ENCODE results near the gene CRYL1.

DNA sequence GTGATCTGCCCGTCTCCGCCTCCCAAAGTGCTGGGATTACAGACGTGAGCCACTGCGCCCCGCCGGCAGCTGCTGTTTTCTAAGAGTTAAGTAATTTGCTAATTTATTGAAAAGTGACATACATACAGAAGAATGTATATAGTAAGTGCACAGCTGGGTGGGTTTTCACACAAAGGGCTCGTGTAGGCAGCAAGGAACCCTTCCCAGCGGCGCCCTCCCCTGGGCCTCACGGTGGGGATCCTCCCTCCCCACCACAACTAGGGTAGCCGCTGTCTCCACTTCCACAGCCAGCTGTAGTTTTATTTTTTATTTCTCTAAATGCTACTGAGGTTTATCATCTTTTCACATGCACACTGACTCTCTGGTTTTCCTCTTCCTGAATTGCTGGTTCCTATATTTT is 64.9 kb downstream of the CRYL1 start:
- TF ChIP-seq SIN3A (IDR thresholded peaks at IDR 0.05; ENCODE audit: borderline replicate concordance, insufficient read depth, low read length) (no peak), POLR2AphosphoS5 (IDR thresholded peaks at IDR 0.05; ENCODE audit: low read depth, low read length) (no peak), TAF1 (IDR thresholded peaks at IDR 0.05; ENCODE audit: borderline replicate concordance, insufficient read depth, low read length) (no peak), FOXP2 (optimal IDR thresholded peaks at IDR 0.05; ENCODE audit: borderline replicate concordance, extremely low read depth, extremely low read length, insufficient read depth) (no peak)
- TF ChIP-seq, protein P1, sequence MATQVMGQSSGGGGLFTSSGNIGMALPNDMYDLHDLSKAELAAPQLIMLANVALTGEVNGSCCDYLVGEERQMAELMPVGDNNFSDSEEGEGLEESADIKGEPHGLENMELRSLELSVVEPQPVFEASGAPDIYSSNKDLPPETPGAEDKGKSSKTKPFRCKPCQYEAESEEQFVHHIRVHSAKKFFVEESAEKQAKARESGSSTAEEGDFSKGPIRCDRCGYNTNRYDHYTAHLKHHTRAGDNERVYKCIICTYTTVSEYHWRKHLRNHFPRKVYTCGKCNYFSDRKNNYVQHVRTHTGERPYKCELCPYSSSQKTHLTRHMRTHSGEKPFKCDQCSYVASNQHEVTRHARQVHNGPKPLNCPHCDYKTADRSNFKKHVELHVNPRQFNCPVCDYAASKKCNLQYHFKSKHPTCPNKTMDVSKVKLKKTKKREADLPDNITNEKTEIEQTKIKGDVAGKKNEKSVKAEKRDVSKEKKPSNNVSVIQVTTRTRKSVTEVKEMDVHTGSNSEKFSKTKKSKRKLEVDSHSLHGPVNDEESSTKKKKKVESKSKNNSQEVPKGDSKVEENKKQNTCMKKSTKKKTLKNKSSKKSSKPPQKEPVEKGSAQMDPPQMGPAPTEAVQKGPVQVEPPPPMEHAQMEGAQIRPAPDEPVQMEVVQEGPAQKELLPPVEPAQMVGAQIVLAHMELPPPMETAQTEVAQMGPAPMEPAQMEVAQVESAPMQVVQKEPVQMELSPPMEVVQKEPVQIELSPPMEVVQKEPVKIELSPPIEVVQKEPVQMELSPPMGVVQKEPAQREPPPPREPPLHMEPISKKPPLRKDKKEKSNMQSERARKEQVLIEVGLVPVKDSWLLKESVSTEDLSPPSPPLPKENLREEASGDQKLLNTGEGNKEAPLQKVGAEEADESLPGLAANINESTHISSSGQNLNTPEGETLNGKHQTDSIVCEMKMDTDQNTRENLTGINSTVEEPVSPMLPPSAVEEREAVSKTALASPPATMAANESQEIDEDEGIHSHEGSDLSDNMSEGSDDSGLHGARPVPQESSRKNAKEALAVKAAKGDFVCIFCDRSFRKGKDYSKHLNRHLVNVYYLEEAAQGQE (IDR thresholded peaks at IDR 0.05; ENCODE audit: insufficient read depth in 1 of 2, low read depth in 2 of 2, low read length in 2 of 2): no peak
